GM12878 (cell line): ENCODE results near the gene TPCN1. TPM values are rescaled to one million over a fixed set of nuclear protein-coding genes. Genes with fewer than 3 reads are reported as not detected.

Experiments
- ATAC-seq: fragments of 200-7000 bp; cut with Tn5 transposase; 3 replicates; pipeline ENCODE4 v1.9.1; 2020; ENCODE audit warnings: mild to moderate bottlenecking, moderate library complexity
- BruUV-seq: library from RNA; stranded (reverse); fragments of 400-500 nt; replicated peaks from 2 replicates; lab custom pipeline; 2021; lab: Mats Ljungman, UMichigan
- CTCF ChIA-PET: fragments of 300-600 bp; sonication (Branson Sonifier 250); formaldehyde crosslinking; extraction: SDS; loops from one replicate; lab custom pipeline; 2021; ENCODE audit warnings: inconsistent platforms; lab: Yijun Ruan, JAX
- POLR2A ChIA-PET: fragments of 350-600 bp; formaldehyde crosslinking; extraction: SDS; loops from one replicate; lab custom pipeline; 2021; ENCODE audit warnings: inconsistent platforms; lab: Charles Lee
- RAD21 ChIA-PET: fragments of 300-600 bp; sonication (Branson Sonifier 250); formaldehyde crosslinking; loops from one replicate; lab custom pipeline; 2023; ENCODE audit warnings: antibody characterized with exemption; ENCODE audit not compliant: unreplicated experiment; lab: Charles Lee
- SMC1A ChIA-PET: fragments of 300-600 bp; sonication (Branson Sonifier 250); formaldehyde crosslinking; loops from one replicate; lab custom pipeline; 2023; ENCODE audit not compliant: unreplicated experiment, uncharacterized antibody; lab: Charles Lee
- DNase-seq: peaks from one replicate; pipeline ENCODE4 v3.0.0-alpha.2; 2011; ENCODE audit warnings: low read depth, low spot score
- FAIRE-seq: peaks from 3 replicates; lab custom pipeline; 2011; peaks lifted over from hg19 to GRCh38; lab: Jason Lieb, UNC
- H2AFZ ChIP-seq: 2 replicates; pipeline ENCODE4 v1.6.0; 2011; ENCODE audit warnings: low read depth, low read length, control low read depth; ENCODE audit not compliant: control insufficient read depth
- H3K27ac ChIP-seq: 2 replicates; pipeline ENCODE4 v1.5.1; 2011; ENCODE audit warnings: control low read depth; ENCODE audit not compliant: control insufficient read depth, insufficient read depth
- H3K27me3 ChIP-seq, 2 experiments: replicated peaks in 1 of 2; 2 replicates each; pipeline versions ENCODE4 v1.6.0 to v1.6.1; 2011; ENCODE audit warnings: low read length in 1 of 2; ENCODE audit not compliant: control insufficient read depth in 2 of 2, insufficient read depth in 2 of 2
- H3K36me3 ChIP-seq, 2 experiments: 2 replicates each; pipeline ENCODE4 v1.5.1; 2011; ENCODE audit warnings: low read length in 1 of 2; ENCODE audit not compliant: control insufficient read depth in 2 of 2, insufficient read depth in 2 of 2
- H3K4me1 ChIP-seq: 2 replicates; pipeline ENCODE4 v1.6.1; 2011; ENCODE audit warnings: mild to moderate bottlenecking, low read length, moderate library complexity, mixed read lengths; ENCODE audit not compliant: control insufficient read depth, insufficient read depth
- H3K4me2 ChIP-seq: 2 replicates; pipeline ENCODE4 v1.6.0; 2011; ENCODE audit warnings: control low read depth; ENCODE audit not compliant: control insufficient read depth, insufficient read depth
- H3K4me3 ChIP-seq: fragments of 200-600 bp; sonication (generic); 2 replicates; pipeline ENCODE4 v1.5.1; 2016
- H3K79me2 ChIP-seq: 2 replicates; pipeline ENCODE4 v1.6.0; 2011; ENCODE audit warnings: low read length; ENCODE audit not compliant: control insufficient read depth, insufficient read depth
- H3K9ac ChIP-seq: 2 replicates; pipeline ENCODE4 v1.8.0; 2011; ENCODE audit warnings: low read length, control low read depth, mixed read lengths; ENCODE audit not compliant: control insufficient read depth, insufficient read depth
- H3K9me3 ChIP-seq: replicated peaks from 3 replicates; pipeline ENCODE4 v1.5.1; 2011; ENCODE audit warnings: mild to moderate bottlenecking, low read length; ENCODE audit not compliant: control insufficient read depth, insufficient read depth
- H4K20me1 ChIP-seq: 2 replicates; pipeline ENCODE4 v1.6.0; 2011; ENCODE audit not compliant: control insufficient read depth, insufficient read depth
- BACH1 ChIP-seq: fragments of 450-650 bp; IDR thresholded peaks from 2 replicates; pipeline ENCODE4 v1.6.1; 2017; ENCODE audit warnings: mild to moderate bottlenecking, borderline replicate concordance
- BCL11A ChIP-seq: IDR thresholded peaks from 2 replicates; pipeline ENCODE4 v1.6.1; 2011; ENCODE audit warnings: low read depth, low read length
- CHD1 ChIP-seq: IDR thresholded peaks from 2 replicates; pipeline ENCODE4 v1.6.1; 2012; ENCODE audit warnings: low read depth, low read length, improper control_type of control experiment
- DPF2 ChIP-seq: fragments of 450-650 bp; IDR thresholded peaks from 2 replicates; pipeline ENCODE4 v1.6.1; 2017; ENCODE audit warnings: mild to moderate bottlenecking
- FOXK2 ChIP-seq: fragments of 450-650 bp; IDR thresholded peaks from 2 replicates; pipeline ENCODE4 v1.6.1; 2017; ENCODE audit warnings: mild to moderate bottlenecking, moderate library complexity
- FOXM1 ChIP-seq: IDR thresholded peaks from 2 replicates; pipeline ENCODE4 v1.6.1; 2012; ENCODE audit warnings: low read depth, mild to moderate bottlenecking, inconsistent platforms, low read length, moderate library complexity
- HCFC1 ChIP-seq: fragments of 150-350 bp; IDR thresholded peaks from 2 replicates; pipeline ENCODE4 v1.6.1; 2014; ENCODE audit warnings: low read length
- HDAC2 ChIP-seq: fragments of 200-600 bp; sonication (generic); IDR thresholded peaks from 2 replicates; pipeline ENCODE4 v1.6.1; 2017
- KLF5 ChIP-seq: fragments of 450-650 bp; IDR thresholded peaks from 2 replicates; pipeline ENCODE4 v1.6.1; 2014; ENCODE audit warnings: mild to moderate bottlenecking; ENCODE audit not compliant: partially characterized antibody
- NR2F1 ChIP-seq: fragments of 450-650 bp; conservative IDR thresholded peaks from 2 replicates; pipeline ENCODE4 v1.6.1; 2017; ENCODE audit warnings: mild to moderate bottlenecking
- POLR2AphosphoS5 ChIP-seq: IDR thresholded peaks from 2 replicates; pipeline ENCODE4 v1.6.1; 2011; ENCODE audit warnings: mild to moderate bottlenecking, low read length, inconsistent platforms
- RFX5 ChIP-seq: IDR thresholded peaks from 2 replicates; pipeline ENCODE4 v1.6.1; 2011; ENCODE audit warnings: low read depth, low read length, improper control_type of control experiment
- SMARCA5 ChIP-seq: fragments of 450-650 bp; IDR thresholded peaks from 2 replicates; pipeline ENCODE4 v1.6.1; 2017; ENCODE audit warnings: mild to moderate bottlenecking
- SREBF2 ChIP-seq: IDR thresholded peaks from 2 replicates; pipeline ENCODE4 v1.6.1; 2012; ENCODE audit warnings: mild to moderate bottlenecking, low read length
- SRF ChIP-seq, 2 experiments: IDR thresholded peaks; 2 replicates each; pipeline ENCODE4 v1.6.1; 2011; ENCODE audit warnings: low read depth in 2 of 2, low read length in 2 of 2, mild to moderate bottlenecking in 1 of 2, moderate library complexity in 1 of 2
- TCF3 ChIP-seq: IDR thresholded peaks from 2 replicates; pipeline ENCODE4 v1.6.1; 2012; ENCODE audit warnings: low read depth, mild to moderate bottlenecking, low read length, borderline replicate concordance; ENCODE audit not compliant: insufficient read depth
- ZZZ3 ChIP-seq: IDR thresholded peaks from 2 replicates; pipeline ENCODE4 v1.6.1; 2011; ENCODE audit warnings: low read depth; ENCODE audit not compliant: control insufficient read depth, insufficient read length
- WGBS: methylation state at CpG from one replicate; pipeline ENCODE4 v1.1.6; 2016; ENCODE audit warnings: low lambda C conversion rate; ENCODE audit not compliant: insufficient replicate concordance, insufficient coverage; ENCODE audit errors: missing lambda C conversion rate; 5-methylcytosine and 5-hydroxymethylcytosine counted together
- in situ Hi-C: fragments of 300-500 bp; cut with MboI; formaldehyde crosslinking; loops from 9 replicates; pipeline ENCODE4 v1.14.3; 2018; ENCODE audit warnings: mixed read lengths
- intact Hi-C: fragments of 100-400 bp; cut with micrococcal nuclease; formaldehyde crosslinking; loops from one replicate; pipeline ENCODE4 v1.14.2; 2022; ENCODE audit not compliant: unreplicated experiment
- polyA plus RNA-seq, 11 experiments: library from polyadenylated mRNA; depleted of rRNA in 4 of 11; unstranded in 6 of 11; stranded (reverse) in 5 of 11; fragments of >200 nt; fragmentation: Nextera tagmentation in 4 of 11; fragmentation: Illumina TruSeq in 1 of 11; extraction: Ambion mirVana in 4 of 11; extraction: Trizol in 1 of 11; gene quantifications; 1 replicate in 1 of 11; 2 replicates in 10 of 11; pipeline versions ENCODE4 v1.2.1 to v1.2.3, GENCODE V29; 2011 to 2016; ENCODE audit warnings: inconsistent platforms in 2 of 11, missing spikeins in 2 of 11, low read depth in 1 of 11
- total RNA-seq, 4 experiments: library from RNA; depleted of rRNA in 3 of 4; stranded (reverse); fragments of >200 nt in 3 of 4; fragmentation: Illumina TruSeq in 1 of 4; extraction: Trizol in 1 of 4; gene quantifications; 2 replicates each; pipeline versions ENCODE4 v1.2.1 to v1.2.3, GENCODE V29; 2013 to 2021
- TF ChIP-seq, protein P1 (sequence below): fragments of 450-650 bp; IDR thresholded peaks from 2 replicates; pipeline ENCODE4 v1.6.1; 2017; ENCODE audit warnings: antibody characterized with exemption, mild to moderate bottlenecking, moderate library complexity
- TF ChIP-seq, protein P2 (sequence below): fragments of 450-650 bp; formaldehyde crosslinking; IDR thresholded peaks from 2 replicates; pipeline ENCODE4 v1.4.0; 2022; ENCODE audit warnings: mild to moderate bottlenecking, moderate library complexity

The TPCN1 gene
- total and polyA plus RNA-seq, 10 of the 15 experiments (the other 5 are each of a cell fraction or from before 2014, with no cell fraction given): 0.79 to 30.9 (median 19.4) TPM

- H3K4me3 ChIP-seq: peak overlapping the region; percentile 74
- in situ Hi-C loops: no loop called here
- H3K27me3 ChIP-seq: no peaks in the 10 kb centered on the region
- H3K36me3 ChIP-seq: no peaks in the 10 kb centered on the region; a peak in 1 of 4 replicates
- no peak for DNase-seq
- POLR2A ChIA-PET: interaction anchor here (1.0 to 1.7 kb wide), 8 partner anchors 7 to 112 kb away, joined by 3 to 7 read pairs (median 6); partner anchors contain the start of gene TPCN1
- intact Hi-C loops: loop anchor here (2.0 kb wide), 1 partner anchor 25 kb away; the partner anchor contains the start of gene PLBD2
- H3K27ac ChIP-seq: peak overlapping the region; percentile 22; the same call in 1 of the 2 replicates
- H3K4me2 ChIP-seq: peak overlapping the region; percentile 96
- RAD21 ChIA-PET: interaction anchor here (0.9 to 1.2 kb wide), 2 partner anchors 16 to 147 kb away, joined by 3 to 5 read pairs; no protein-coding TSS in a partner anchor
- H2AFZ ChIP-seq: peak overlapping the region; percentile 79
- ATAC-seq: peak; percentile 42
- 25% methylated on average over 27 of the region's 27 CpGs for WGBS
- SMC1A ChIA-PET: interaction anchor here (0.8 to 1.5 kb wide), 7 partner anchors 8 to 148 kb away, joined by 3 to 8 read pairs (median 3); no protein-coding TSS in a partner anchor
- H3K9ac ChIP-seq: peak overlapping the region; percentile 74
- TSS peak; percentile 81 for BruUV-seq
- no peaks in the 10 kb centered on the region for H4K20me1 ChIP-seq
- FAIRE-seq: peak; percentile 92
- no peaks in the 10 kb centered on the region for H3K9me3 ChIP-seq
- H3K79me2 ChIP-seq: no peaks in the 10 kb centered on the region; the same call in 1 of the 2 replicates
- no peaks in the 10 kb centered on the region for H3K4me1 ChIP-seq
- CTCF ChIA-PET: interaction anchor here (1.0 to 1.6 kb wide), 3 partner anchors 22 to 160 kb away, joined by 3 to 6 read pairs (median 5); partner anchors contain the start of gene PLBD2
- no peak for TF ChIP-seq FOXM1
- peak; percentile 83 for TF ChIP-seq FOXK2
- TF ChIP-seq SMARCA5: peak; percentile 80; the same call in 1 of the 2 replicates
- TF ChIP-seq ZZZ3: no peak
- TF ChIP-seq, protein P1, sequence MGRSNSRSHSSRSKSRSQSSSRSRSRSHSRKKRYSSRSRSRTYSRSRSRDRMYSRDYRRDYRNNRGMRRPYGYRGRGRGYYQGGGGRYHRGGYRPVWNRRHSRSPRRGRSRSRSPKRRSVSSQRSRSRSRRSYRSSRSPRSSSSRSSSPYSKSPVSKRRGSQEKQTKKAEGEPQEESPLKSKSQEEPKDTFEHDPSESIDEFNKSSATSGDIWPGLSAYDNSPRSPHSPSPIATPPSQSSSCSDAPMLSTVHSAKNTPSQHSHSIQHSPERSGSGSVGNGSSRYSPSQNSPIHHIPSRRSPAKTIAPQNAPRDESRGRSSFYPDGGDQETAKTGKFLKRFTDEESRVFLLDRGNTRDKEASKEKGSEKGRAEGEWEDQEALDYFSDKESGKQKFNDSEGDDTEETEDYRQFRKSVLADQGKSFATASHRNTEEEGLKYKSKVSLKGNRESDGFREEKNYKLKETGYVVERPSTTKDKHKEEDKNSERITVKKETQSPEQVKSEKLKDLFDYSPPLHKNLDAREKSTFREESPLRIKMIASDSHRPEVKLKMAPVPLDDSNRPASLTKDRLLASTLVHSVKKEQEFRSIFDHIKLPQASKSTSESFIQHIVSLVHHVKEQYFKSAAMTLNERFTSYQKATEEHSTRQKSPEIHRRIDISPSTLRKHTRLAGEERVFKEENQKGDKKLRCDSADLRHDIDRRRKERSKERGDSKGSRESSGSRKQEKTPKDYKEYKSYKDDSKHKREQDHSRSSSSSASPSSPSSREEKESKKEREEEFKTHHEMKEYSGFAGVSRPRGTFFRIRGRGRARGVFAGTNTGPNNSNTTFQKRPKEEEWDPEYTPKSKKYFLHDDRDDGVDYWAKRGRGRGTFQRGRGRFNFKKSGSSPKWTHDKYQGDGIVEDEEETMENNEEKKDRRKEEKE: peak; percentile 55; the same call in 1 of the 2 replicates
- no peak for TF ChIP-seq RFX5
- no peak for TF ChIP-seq BACH1
- no peak for TF ChIP-seq SRF (IDR thresholded peaks at IDR 0.05; ENCODE audit: low read depth in 2 of 2, low read length in 2 of 2)
- TF ChIP-seq HCFC1: no peak
- peak; percentile 51 for TF ChIP-seq KLF5
- TF ChIP-seq BCL11A: no peak
- peak; percentile 22 for TF ChIP-seq CHD1
- TF ChIP-seq, protein P2, sequence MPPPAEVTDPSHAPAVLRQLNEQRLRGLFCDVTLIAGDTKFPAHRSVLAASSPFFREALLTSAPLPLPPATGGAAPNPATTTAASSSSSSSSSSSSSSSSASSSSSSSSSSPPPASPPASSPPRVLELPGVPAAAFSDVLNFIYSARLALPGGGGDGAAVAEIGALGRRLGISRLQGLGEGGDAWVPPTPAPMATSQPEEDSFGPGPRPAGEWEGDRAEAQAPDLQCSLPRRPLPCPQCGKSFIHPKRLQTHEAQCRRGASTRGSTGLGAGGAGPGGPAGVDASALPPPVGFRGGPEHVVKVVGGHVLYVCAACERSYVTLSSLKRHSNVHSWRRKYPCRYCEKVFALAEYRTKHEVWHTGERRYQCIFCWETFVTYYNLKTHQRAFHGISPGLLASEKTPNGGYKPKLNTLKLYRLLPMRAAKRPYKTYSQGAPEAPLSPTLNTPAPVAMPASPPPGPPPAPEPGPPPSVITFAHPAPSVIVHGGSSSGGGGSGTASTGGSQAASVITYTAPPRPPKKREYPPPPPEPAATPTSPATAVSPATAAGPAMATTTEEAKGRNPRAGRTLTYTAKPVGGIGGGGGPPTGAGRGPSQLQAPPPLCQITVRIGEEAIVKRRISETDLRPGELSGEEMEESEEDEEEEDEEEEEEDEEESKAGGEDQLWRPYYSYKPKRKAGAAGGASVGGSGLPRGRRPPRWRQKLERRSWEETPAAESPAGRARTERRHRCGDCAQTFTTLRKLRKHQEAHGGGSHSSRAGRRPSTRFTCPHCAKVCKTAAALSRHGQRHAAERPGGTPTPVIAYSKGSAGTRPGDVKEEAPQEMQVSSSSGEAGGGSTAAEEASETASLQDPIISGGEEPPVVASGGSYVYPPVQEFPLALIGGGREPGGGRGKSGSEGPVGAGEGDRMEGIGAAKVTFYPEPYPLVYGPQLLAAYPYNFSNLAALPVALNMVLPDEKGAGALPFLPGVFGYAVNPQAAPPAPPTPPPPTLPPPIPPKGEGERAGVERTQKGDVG (CRISPR knock-in tag): no peak
- no peak for TF ChIP-seq HDAC2
- TF ChIP-seq DPF2: no peak
- no peak for TF ChIP-seq NR2F1
- no peak for TF ChIP-seq POLR2AphosphoS5
- no peak for TF ChIP-seq SREBF2
- no peak for TF ChIP-seq TCF3
Measured at GRCh38 chr12:113333877-113334785, 112.9 kb downstream of the TPCN1 start.
